ENCODE measurements around the gene RHBDD1. TPM values are rescaled to one million over a fixed set of nuclear protein-coding genes. Genes with fewer than 3 reads are reported as not detected.

RHBDD1 gene
- polyA plus RNA-seq, 2 donors, result 3.9 to 5.2 TPM

- no peaks in the 10 kb centered on the region for H3K27me3 ChIP-seq (ENCODE audit: control insufficient read depth in 1 of 2, insufficient read depth in 2 of 2, low read length in 2 of 2)
- H3K36me3 ChIP-seq (ENCODE audit: control insufficient read depth in 2 of 2, insufficient read depth in 2 of 2, low read length in 1 of 2), result no peaks in the 10 kb centered on the region
- H3K9me3 ChIP-seq (ENCODE audit: control insufficient read depth in 2 of 2, insufficient read depth in 1 of 2, low read depth in 1 of 2, low read length in 1 of 2), result no peaks in the 10 kb centered on the region
- no peak overlapping the region for H3K4me3 ChIP-seq (ENCODE audit: low read depth in 1 of 2, low read length in 2 of 2)
- 91 to 95% methylated on average over 6 of the region's 6 CpGs for WGBS, 2 donors
- no peaks in the 10 kb centered on the region for H3K4me1 ChIP-seq (ENCODE audit: control insufficient read depth in 2 of 2, insufficient read depth in 2 of 2, low read length in 1 of 2)
- no peak overlapping the region for H3K27ac ChIP-seq (ENCODE audit: low read depth in 2 of 2, low read length in 1 of 2)
These were observed 66.5 kb downstream of the RHBDD1 start for GRCh38 chr2:226902041-226902966.

DNA sequence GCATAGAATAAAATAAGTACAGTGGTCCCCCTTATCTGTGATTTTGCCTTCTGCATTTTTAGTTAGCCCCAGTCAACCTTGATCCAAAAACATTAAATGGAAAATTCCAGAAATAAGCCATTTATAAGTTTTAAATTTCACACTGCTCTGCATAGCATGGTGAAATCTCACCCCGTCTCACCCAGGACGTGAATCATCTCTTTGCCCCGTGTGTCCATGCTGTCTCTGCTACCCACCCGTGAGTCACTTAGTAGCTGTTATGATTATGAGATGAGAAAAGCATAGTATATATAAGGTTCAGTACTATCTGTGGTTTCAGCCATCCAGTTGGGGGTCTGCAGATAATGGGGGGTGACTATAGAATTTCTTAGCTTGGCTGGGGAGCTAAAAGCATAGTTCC, 67.3 kb downstream of the RHBDD1 start:
- no peaks in the 10 kb centered on the region for H3K36me3 ChIP-seq (ENCODE audit: control insufficient read depth in 2 of 2, insufficient read depth in 2 of 2, low read length in 1 of 2)
- no peaks in the 10 kb centered on the region for H3K9me3 ChIP-seq (ENCODE audit: control insufficient read depth in 2 of 2, insufficient read depth in 1 of 2, low read depth in 1 of 2, low read length in 1 of 2)
- 83 to 85% methylated on average over 4 of the region's 4 CpGs for WGBS, 2 donors
- H3K27ac ChIP-seq (ENCODE audit: low read depth in 2 of 2, low read length in 1 of 2), result no peak overlapping the region
- H3K27me3 ChIP-seq (ENCODE audit: control insufficient read depth in 1 of 2, insufficient read depth in 2 of 2, low read length in 2 of 2), result no peaks in the 10 kb centered on the region
- H3K4me3 ChIP-seq (ENCODE audit: low read depth in 1 of 2, low read length in 2 of 2), result no peak overlapping the region
- H3K4me1 ChIP-seq (ENCODE audit: control insufficient read depth in 2 of 2, insufficient read depth in 2 of 2, low read length in 1 of 2), result no peaks in the 10 kb centered on the region

DNA sequence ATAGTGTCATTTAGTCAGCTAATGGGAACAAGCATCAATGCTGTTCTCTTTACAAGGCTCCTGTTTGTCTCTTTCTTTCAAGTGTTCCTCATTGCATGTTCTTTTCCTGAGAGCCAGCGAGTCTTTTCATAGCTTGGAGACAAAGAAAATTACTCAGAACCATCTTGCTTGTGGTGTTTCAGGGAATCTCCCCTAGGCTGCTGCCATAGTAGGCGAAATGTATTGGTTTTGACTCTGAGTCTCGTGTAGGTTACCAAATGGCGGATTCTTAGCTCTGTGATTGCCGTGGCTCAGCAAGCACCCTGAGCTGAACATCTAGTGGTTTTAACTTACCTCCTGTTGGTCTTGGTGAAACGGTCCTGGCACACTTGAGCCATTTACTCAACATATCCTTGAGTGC, 68.7 kb downstream of the RHBDD1 start:
- H3K9me3 ChIP-seq (ENCODE audit: control insufficient read depth in 2 of 2, insufficient read depth in 1 of 2, low read depth in 1 of 2, low read length in 1 of 2), result no peaks in the 10 kb centered on the region
- H3K27ac ChIP-seq (ENCODE audit: low read depth in 2 of 2, low read length in 1 of 2), result no peak overlapping the region
- no peak overlapping the region for H3K4me3 ChIP-seq (ENCODE audit: low read depth in 1 of 2, low read length in 2 of 2)

DNA sequence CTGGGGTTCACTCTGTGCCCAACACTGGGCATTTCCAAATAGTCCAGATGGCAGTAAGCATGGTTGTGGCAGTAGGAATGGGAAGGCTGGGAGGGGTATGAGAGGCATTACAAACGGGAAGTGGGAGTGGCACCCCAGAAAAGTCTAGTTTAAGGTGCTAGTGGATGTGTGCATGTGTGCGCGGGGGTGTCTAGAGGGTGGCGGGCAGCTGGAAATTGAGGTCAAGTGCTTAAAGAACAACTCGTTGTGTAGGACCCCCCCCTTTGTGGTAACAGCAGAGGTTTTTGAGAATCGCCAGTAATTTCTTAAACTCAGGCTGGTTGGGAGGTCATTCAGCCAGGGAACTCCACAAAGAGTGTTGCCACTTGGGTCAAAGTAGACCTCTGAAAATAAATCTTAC, 69.9 kb downstream of the RHBDD1 start:
- WGBS, 2 donors, result 83 to 87% methylated on average over 6 of the region's 6 CpGs
- H3K27ac ChIP-seq (ENCODE audit: low read depth in 2 of 2, low read length in 1 of 2), result no peak overlapping the region

More for the DNA sequence above, 68.7 kb downstream of the RHBDD1 start:
- H3K4me1 ChIP-seq (ENCODE audit: control insufficient read depth in 2 of 2, insufficient read depth in 2 of 2, low read length in 1 of 2), result no peaks in the 10 kb centered on the region
- 86 to 91% methylated on average over 6 of the region's 6 CpGs for WGBS, 2 donors
- no peaks in the 10 kb centered on the region for H3K36me3 ChIP-seq (ENCODE audit: control insufficient read depth in 2 of 2, insufficient read depth in 2 of 2, low read length in 1 of 2)
- no peaks in the 10 kb centered on the region for H3K27me3 ChIP-seq (ENCODE audit: control insufficient read depth in 1 of 2, insufficient read depth in 2 of 2, low read length in 2 of 2)

GRCh38 chr2:226906163-226906693, 70.4 kb downstream of the RHBDD1 start:
- H3K27ac ChIP-seq (ENCODE audit: low read depth in 2 of 2, low read length in 1 of 2), result no peak overlapping the region
- no peak overlapping the region for H3K4me3 ChIP-seq (ENCODE audit: low read depth in 1 of 2, low read length in 2 of 2)
- 83 to 84% methylated on average over 4 of the region's 4 CpGs for WGBS, 2 donors
- no peaks in the 10 kb centered on the region for H3K27me3 ChIP-seq (ENCODE audit: control insufficient read depth in 1 of 2, insufficient read depth in 2 of 2, low read length in 2 of 2)
- no peaks in the 10 kb centered on the region for H3K36me3 ChIP-seq (ENCODE audit: control insufficient read depth in 2 of 2, insufficient read depth in 2 of 2, low read length in 1 of 2)
- no peaks in the 10 kb centered on the region for H3K4me1 ChIP-seq (ENCODE audit: control insufficient read depth in 2 of 2, insufficient read depth in 2 of 2, low read length in 1 of 2)
- no peaks in the 10 kb centered on the region for H3K9me3 ChIP-seq (ENCODE audit: control insufficient read depth in 2 of 2, insufficient read depth in 1 of 2, low read depth in 1 of 2, low read length in 1 of 2)

More for the DNA sequence above, 69.9 kb downstream of the RHBDD1 start:
- no peaks in the 10 kb centered on the region for H3K4me1 ChIP-seq (ENCODE audit: control insufficient read depth in 2 of 2, insufficient read depth in 2 of 2, low read length in 1 of 2)
- no peaks in the 10 kb centered on the region for H3K27me3 ChIP-seq (ENCODE audit: control insufficient read depth in 1 of 2, insufficient read depth in 2 of 2, low read length in 2 of 2)
- no peak overlapping the region for H3K4me3 ChIP-seq (ENCODE audit: low read depth in 1 of 2, low read length in 2 of 2)
- no peaks in the 10 kb centered on the region for H3K36me3 ChIP-seq (ENCODE audit: control insufficient read depth in 2 of 2, insufficient read depth in 2 of 2, low read length in 1 of 2)
- no peaks in the 10 kb centered on the region for H3K9me3 ChIP-seq (ENCODE audit: control insufficient read depth in 2 of 2, insufficient read depth in 1 of 2, low read depth in 1 of 2, low read length in 1 of 2)

- Histone ChIP-seq H3K4me3 (ENCODE audit: low read depth in 1 of 2, low read length in 2 of 2) (no peak overlapping the region), H3K4me1 (ENCODE audit: control insufficient read depth in 2 of 2, insufficient read depth in 2 of 2, low read length in 1 of 2) (no peaks in the 10 kb centered on the region), H3K27ac (ENCODE audit: low read depth in 2 of 2, low read length in 1 of 2) (no peak overlapping the region), H3K36me3 (ENCODE audit: control insufficient read depth in 2 of 2, insufficient read depth in 2 of 2, low read length in 1 of 2) (peaks cover 0 to 1% of the 10 kb centered on the region in 2 donors), H3K27me3 (ENCODE audit: control insufficient read depth in 1 of 2, insufficient read depth in 2 of 2, low read length in 2 of 2) (no peaks in the 10 kb centered on the region), H3K9me3 (ENCODE audit: control insufficient read depth in 2 of 2, insufficient read depth in 1 of 2, low read depth in 1 of 2, low read length in 1 of 2) (no peaks in the 10 kb centered on the region)
- 87 to 89% methylated on average over 3 of the region's 3 CpGs for WGBS, 2 donors
These were observed 73.3 kb downstream of the RHBDD1 start for GRCh38 chr2:226909126-226909525.

DNA sequence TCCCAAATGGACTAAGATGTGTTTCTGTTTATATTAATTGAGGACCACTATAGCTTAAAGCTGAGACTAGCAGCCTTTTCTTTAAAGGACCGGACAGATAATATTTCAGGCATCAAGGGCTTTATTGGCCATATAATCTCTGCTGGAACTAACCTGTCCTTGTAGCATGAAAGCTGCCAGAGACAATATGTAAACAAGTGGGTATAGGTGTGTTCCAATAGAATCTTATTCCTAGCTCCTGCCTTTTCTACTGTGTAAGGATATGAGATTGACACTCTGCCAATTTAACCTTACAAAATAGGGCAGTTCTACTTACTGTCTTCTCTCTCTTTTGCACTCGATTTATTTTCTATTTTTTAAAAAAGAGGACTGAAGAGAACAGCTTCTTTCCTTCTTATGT, 74.0 kb downstream of the RHBDD1 start:
- Histone ChIP-seq H3K36me3 (ENCODE audit: control insufficient read depth in 2 of 2, insufficient read depth in 2 of 2, low read length in 1 of 2) (peaks cover 0 to 2% of the 10 kb centered on the region in 2 donors), H3K9me3 (ENCODE audit: control insufficient read depth in 2 of 2, insufficient read depth in 1 of 2, low read depth in 1 of 2, low read length in 1 of 2) (no peaks in the 10 kb centered on the region), H3K4me3 (ENCODE audit: low read depth in 1 of 2, low read length in 2 of 2) (no peak overlapping the region), H3K27me3 (ENCODE audit: control insufficient read depth in 1 of 2, insufficient read depth in 2 of 2, low read length in 2 of 2) (no peaks in the 10 kb centered on the region), H3K27ac (ENCODE audit: low read depth in 2 of 2, low read length in 1 of 2) (no peak overlapping the region), H3K4me1 (ENCODE audit: control insufficient read depth in 2 of 2, insufficient read depth in 2 of 2, low read length in 1 of 2) (no peaks in the 10 kb centered on the region)
- 81 to 84% methylated on average over 2 of the region's 2 CpGs for WGBS, 2 donors

DNA sequence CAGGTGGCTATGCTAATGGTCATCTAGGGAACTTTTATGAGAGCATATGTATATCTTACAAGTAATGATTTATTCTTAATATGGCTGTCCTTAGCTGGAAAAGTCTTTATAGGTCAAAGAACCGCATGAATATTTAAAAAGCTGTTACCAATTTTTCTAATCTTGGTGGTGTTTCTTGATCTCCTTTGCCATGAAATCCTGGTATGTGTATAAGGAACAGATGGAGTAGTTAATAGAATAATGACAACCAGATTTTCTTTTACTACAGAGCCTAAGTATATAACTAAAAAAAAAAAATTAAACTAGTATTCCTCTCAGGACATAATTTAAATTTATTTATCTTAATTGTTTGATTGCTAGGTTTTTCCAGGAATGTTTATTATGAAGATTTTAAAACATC, 74.5 kb downstream of the RHBDD1 start:
- Histone ChIP-seq H3K27ac (ENCODE audit: low read depth in 2 of 2, low read length in 1 of 2) (no peak overlapping the region), H3K4me3 (ENCODE audit: low read depth in 1 of 2, low read length in 2 of 2) (no peak overlapping the region), H3K27me3 (ENCODE audit: control insufficient read depth in 1 of 2, insufficient read depth in 2 of 2, low read length in 2 of 2) (no peaks in the 10 kb centered on the region), H3K4me1 (ENCODE audit: control insufficient read depth in 2 of 2, insufficient read depth in 2 of 2, low read length in 1 of 2) (no peaks in the 10 kb centered on the region), H3K36me3 (ENCODE audit: control insufficient read depth in 2 of 2, insufficient read depth in 2 of 2, low read length in 1 of 2) (peaks cover 0 to 2% of the 10 kb centered on the region in 2 donors), H3K9me3 (ENCODE audit: control insufficient read depth in 2 of 2, insufficient read depth in 1 of 2, low read depth in 1 of 2, low read length in 1 of 2) (no peaks in the 10 kb centered on the region)
- WGBS, 2 donors, result 10 to 95% methylated on average over 1 of the region's 1 CpG

GRCh38 chr2:226911932-226912331, 76.1 kb downstream of the RHBDD1 start:
- H3K27ac ChIP-seq (ENCODE audit: low read depth in 2 of 2, low read length in 1 of 2), result no peak overlapping the region
- H3K4me3 ChIP-seq (ENCODE audit: low read depth in 1 of 2, low read length in 2 of 2), result no peak overlapping the region
- peaks cover 0 to 2% of the 10 kb centered on the region in 2 donors for H3K36me3 ChIP-seq (ENCODE audit: control insufficient read depth in 2 of 2, insufficient read depth in 2 of 2, low read length in 1 of 2)
- H3K4me1 ChIP-seq (ENCODE audit: control insufficient read depth in 2 of 2, insufficient read depth in 2 of 2, low read length in 1 of 2), result no peaks in the 10 kb centered on the region
- H3K27me3 ChIP-seq (ENCODE audit: control insufficient read depth in 1 of 2, insufficient read depth in 2 of 2, low read length in 2 of 2), result no peaks in the 10 kb centered on the region
- peaks cover 0 to 2% of the 10 kb centered on the region in 2 donors for H3K9me3 ChIP-seq (ENCODE audit: control insufficient read depth in 2 of 2, insufficient read depth in 1 of 2, low read depth in 1 of 2, low read length in 1 of 2)
- 88 to 91% methylated on average over 3 of the region's 3 CpGs for WGBS, 2 donors

GRCh38 chr2:226913641-226914040, 77.8 kb downstream of the RHBDD1 start:
- Histone ChIP-seq H3K27me3 (ENCODE audit: control insufficient read depth in 1 of 2, insufficient read depth in 2 of 2, low read length in 2 of 2) (no peaks in the 10 kb centered on the region), H3K9me3 (ENCODE audit: control insufficient read depth in 2 of 2, insufficient read depth in 1 of 2, low read depth in 1 of 2, low read length in 1 of 2) (peaks cover 0 to 2% of the 10 kb centered on the region in 2 donors), H3K4me1 (ENCODE audit: control insufficient read depth in 2 of 2, insufficient read depth in 2 of 2, low read length in 1 of 2) (no peaks in the 10 kb centered on the region), H3K27ac (ENCODE audit: low read depth in 2 of 2, low read length in 1 of 2) (no peak overlapping the region), H3K36me3 (ENCODE audit: control insufficient read depth in 2 of 2, insufficient read depth in 2 of 2, low read length in 1 of 2) (peaks cover 0 to 2% of the 10 kb centered on the region in 2 donors), H3K4me3 (ENCODE audit: low read depth in 1 of 2, low read length in 2 of 2) (no peak overlapping the region)

All from esophagus (tissue), 2 donors.